Left ventricle myocardium inferior (tissue), 1 donor: ENCODE measurements around the gene TGFBR1. TPM values are rescaled to one million over a fixed set of nuclear protein-coding genes. Genes with fewer than 3 reads are reported as not detected.
A peak's percentile ranks its signal among the peaks of the same experiment; 100 is the strongest.

Experiments
- DNase-seq: peaks from one replicate; pipeline ENCODE4 v3.0.0-alpha.2; 2020
- H3K27ac ChIP-seq: fragments of 200-600 bp; replicated peaks from 2 replicates; pipeline ENCODE4 v1.8.0; 2021
- H3K27me3 ChIP-seq: fragments of 200-600 bp; 2 replicates; pipeline ENCODE4 v1.8.0; 2021; ENCODE audit warnings: low read depth
- H3K36me3 ChIP-seq: fragments of 200-600 bp; 2 replicates; pipeline ENCODE4 v1.8.0; 2021
- H3K4me1 ChIP-seq: fragments of 200-600 bp; 2 replicates; pipeline ENCODE4 v1.8.0; 2021
- H3K4me3 ChIP-seq: fragments of 200-600 bp; 2 replicates; pipeline ENCODE4 v1.8.0; 2021; ENCODE audit warnings: mild to moderate bottlenecking, moderate library complexity
- H3K9me3 ChIP-seq: fragments of 200-600 bp; replicated peaks from 2 replicates; pipeline ENCODE4 v1.8.0; 2021
- intact Hi-C: fragments of 100-400 bp; cut with micrococcal nuclease; formaldehyde crosslinking; loops from one replicate; pipeline ENCODE4 v1.11.0; 2022
- total RNA-seq: library from RNA; stranded (reverse); fragmentation: NEBNext Ultra II Directional; extraction: Animal tissue kit (Norgen Biotek cat#: 25700); gene quantifications from one replicate; pipeline ENCODE4 v1.2.1, GENCODE V29; 2021
- TF ChIP-seq, protein P1 (sequence below): fragments of 200-600 bp; IDR thresholded peaks from 2 replicates; pipeline ENCODE4 v1.8.0; 2021; ENCODE audit warnings: antibody characterized with exemption, mild to moderate bottlenecking, borderline replicate concordance
- donor health status: DM: no; HTN: yes; CAD: no; lungs with severe emphysema.

Gene TGFBR1
- total RNA-seq, 1 donor from 2014 or later = 12.3 TPM

GRCh38 chr9:99103901-99104458 lies 933 bp upstream of the TGFBR1 start:
- Histone ChIP-seq H3K4me1 (peaks cover 51% of the 10 kb centered on the region), H3K36me3 (no peaks in the 10 kb centered on the region), H3K9me3 (no peaks in the 10 kb centered on the region), H3K27me3 (no peaks in the 10 kb centered on the region), H3K4me3 (peak overlapping the region; percentile 93), H3K27ac (peak overlapping the region; percentile 91)
- TF ChIP-seq, protein P1, sequence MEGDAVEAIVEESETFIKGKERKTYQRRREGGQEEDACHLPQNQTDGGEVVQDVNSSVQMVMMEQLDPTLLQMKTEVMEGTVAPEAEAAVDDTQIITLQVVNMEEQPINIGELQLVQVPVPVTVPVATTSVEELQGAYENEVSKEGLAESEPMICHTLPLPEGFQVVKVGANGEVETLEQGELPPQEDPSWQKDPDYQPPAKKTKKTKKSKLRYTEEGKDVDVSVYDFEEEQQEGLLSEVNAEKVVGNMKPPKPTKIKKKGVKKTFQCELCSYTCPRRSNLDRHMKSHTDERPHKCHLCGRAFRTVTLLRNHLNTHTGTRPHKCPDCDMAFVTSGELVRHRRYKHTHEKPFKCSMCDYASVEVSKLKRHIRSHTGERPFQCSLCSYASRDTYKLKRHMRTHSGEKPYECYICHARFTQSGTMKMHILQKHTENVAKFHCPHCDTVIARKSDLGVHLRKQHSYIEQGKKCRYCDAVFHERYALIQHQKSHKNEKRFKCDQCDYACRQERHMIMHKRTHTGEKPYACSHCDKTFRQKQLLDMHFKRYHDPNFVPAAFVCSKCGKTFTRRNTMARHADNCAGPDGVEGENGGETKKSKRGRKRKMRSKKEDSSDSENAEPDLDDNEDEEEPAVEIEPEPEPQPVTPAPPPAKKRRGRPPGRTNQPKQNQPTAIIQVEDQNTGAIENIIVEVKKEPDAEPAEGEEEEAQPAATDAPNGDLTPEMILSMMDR = no peak
- intact Hi-C loops = no loop called here
- DNase-seq = peak; percentile 15

GRCh38 chr9:99105152-99106043 lies 485 bp downstream of the TGFBR1 start:
- H3K36me3 ChIP-seq = no peaks in the 10 kb centered on the region
- H3K27ac ChIP-seq = peak overlapping the region; percentile 91
- TF ChIP-seq, protein P1 = no peak
- H3K9me3 ChIP-seq = no peaks in the 10 kb centered on the region
- peaks cover 60% of the 10 kb centered on the region for H3K4me1 ChIP-seq
- peak; percentile 82 for DNase-seq
- intact Hi-C loops = no loop called here
- H3K4me3 ChIP-seq = peak overlapping the region; percentile 93
- H3K27me3 ChIP-seq = no peaks in the 10 kb centered on the region

DNA sequence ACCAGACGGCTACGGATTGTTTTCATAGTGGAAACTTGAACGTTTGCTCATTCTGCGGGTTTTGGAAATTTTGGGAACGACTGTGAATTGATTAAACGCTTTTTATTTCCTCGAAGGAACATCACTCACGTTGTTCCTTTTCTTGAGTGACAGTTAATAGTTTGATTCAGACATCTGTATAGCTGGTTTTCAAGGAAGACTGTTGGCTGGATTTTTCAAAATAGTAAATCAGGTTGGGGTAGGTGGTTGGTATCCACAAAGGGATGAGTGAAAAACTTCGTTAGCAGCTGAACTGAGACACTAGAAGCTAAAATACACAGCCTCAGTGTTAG lies 1.1 kb downstream of the TGFBR1 start:
- intact Hi-C loops = no loop called here
- no peak for DNase-seq
- Histone ChIP-seq H3K4me1 (peaks cover 65% of the 10 kb centered on the region), H3K9me3 (no peaks in the 10 kb centered on the region), H3K4me3 (peak overlapping the region; percentile 93), H3K27me3 (no peaks in the 10 kb centered on the region), H3K36me3 (no peaks in the 10 kb centered on the region), H3K27ac (peak overlapping the region; percentile 91)
- TF ChIP-seq, protein P1 = no peak

DNA sequence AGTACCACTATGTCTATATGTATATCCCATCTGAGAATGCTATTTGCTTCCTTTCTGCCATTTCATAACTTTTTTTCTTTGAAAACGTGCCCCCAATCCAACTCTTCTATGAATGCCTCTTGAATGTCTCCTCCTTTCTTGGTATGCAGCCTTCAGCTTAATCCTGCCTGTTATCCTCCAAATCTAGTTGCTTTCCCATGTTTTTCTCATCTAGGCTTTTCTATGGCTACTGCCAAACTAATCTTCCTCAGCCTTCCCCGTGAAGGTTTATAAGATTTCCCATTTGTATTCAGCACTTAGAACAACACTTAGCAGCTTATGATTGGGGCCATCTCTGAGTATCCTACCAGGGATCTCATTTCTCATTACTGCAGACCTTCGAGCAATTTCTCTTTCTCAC lies 2.5 kb downstream of the TGFBR1 start:
- Histone ChIP-seq H3K9me3 (no peaks in the 10 kb centered on the region), H3K4me3 (peak overlapping the region; percentile 93), H3K36me3 (no peaks in the 10 kb centered on the region), H3K27ac (peak overlapping the region; percentile 28), H3K27me3 (no peaks in the 10 kb centered on the region), H3K4me1 (peaks cover 77% of the 10 kb centered on the region)
- DNase-seq = no peak
- intact Hi-C loops = no loop called here
- TF ChIP-seq, protein P1 = no peak

DNA sequence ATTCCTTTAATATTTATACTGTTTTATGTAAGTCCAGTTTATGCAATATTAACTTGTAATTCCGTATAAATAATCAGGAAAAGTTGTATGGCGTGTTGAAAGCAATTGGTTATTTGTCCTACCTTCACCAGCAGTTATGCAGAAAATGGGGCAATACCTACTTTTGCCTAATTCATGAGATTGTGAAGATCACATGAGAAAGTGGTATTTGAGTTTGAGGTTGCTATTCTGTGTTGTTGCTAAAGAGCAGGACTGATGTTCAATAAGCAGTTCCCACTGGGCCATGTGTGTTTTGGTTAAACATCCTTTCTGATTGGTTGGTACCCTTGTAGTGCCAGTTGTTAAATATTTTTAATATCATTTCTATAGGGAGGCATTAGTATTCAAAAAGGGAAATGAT lies 3.2 kb downstream of the TGFBR1 start:
- Histone ChIP-seq H3K4me3 (no peak overlapping the region), H3K27ac (no peak overlapping the region), H3K27me3 (no peaks in the 10 kb centered on the region), H3K9me3 (no peaks in the 10 kb centered on the region), H3K36me3 (no peaks in the 10 kb centered on the region), H3K4me1 (peaks cover 82% of the 10 kb centered on the region)
- TF ChIP-seq, protein P1 = no peak
- no peak for DNase-seq
- intact Hi-C loops = no loop called here
